ENCODE data around the gene ILF3.

The ILF3 gene

GRCh38 chr19:10735741-10736140 is 81.6 kb downstream of the ILF3 start:
- no peak overlapping the region for H3K4me3 ChIP-seq
- no peak for TF ChIP-seq CTCF (IDR thresholded peaks at IDR 0.05)
- H3K27ac ChIP-seq = no peak overlapping the region
- DNase-seq (ENCODE audit: low spot score) = no peak

DNA sequence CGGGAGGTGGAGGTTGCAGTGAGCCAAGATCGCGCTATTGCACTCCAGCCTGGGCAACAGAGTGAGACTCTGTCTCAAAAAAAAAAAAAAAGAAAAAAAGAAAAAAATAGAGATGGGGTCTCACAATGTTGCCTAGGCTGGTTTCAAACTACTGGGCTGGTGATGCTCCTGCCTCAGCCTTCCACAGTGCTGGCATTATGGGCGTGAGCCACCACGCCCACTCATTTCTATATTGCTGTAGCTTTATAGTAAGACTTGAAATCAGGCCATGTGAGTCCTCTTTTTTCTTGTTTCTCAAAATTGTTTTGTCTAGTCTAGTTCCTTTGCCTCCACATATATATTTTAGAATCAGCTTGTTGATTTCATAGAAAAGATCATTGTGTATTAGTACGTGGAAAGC is 82.0 kb downstream of the ILF3 start:
- H3K4me3 ChIP-seq = no peak overlapping the region
- no peak for TF ChIP-seq CTCF (IDR thresholded peaks at IDR 0.05)
- DNase-seq (ENCODE audit: low spot score) = no peak
- no peak overlapping the region for H3K27ac ChIP-seq

- TF ChIP-seq CTCF (IDR thresholded peaks at IDR 0.05) = no peak
- no peak for DNase-seq (ENCODE audit: low spot score)
- no peak overlapping the region for H3K4me3 ChIP-seq
- no peak overlapping the region for H3K27ac ChIP-seq
Measured at GRCh38 chr19:10736916-10737551, 82.9 kb downstream of the ILF3 start.

DNA sequence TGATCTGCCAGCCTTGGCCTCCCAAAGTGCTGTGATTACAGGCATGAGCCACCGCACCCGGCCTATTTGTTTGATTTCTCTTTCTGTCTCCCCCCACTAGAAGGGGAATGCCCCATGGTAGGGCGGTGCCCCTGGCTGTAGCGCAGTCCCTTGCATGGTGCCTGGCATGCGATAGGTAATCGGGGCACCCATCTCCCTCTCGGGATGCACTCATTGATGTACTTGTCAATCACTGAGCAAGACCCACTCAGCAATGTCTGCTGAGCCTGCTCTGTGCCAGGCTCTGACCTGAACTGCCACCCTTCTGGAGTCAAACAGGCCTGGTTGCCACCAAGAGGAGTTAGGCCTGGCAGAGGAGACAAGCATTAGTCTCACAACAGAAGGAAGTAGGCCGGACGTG is 83.6 kb downstream of the ILF3 start:
- no peak for TF ChIP-seq CTCF (IDR thresholded peaks at IDR 0.05)
- DNase-seq (ENCODE audit: low spot score) = no peak
- H3K27ac ChIP-seq = peak overlapping the region in 1 of 2 donors; percentile 16
- no peak overlapping the region for H3K4me3 ChIP-seq

- no peak for DNase-seq (ENCODE audit: low spot score)
- Histone ChIP-seq H3K4me3 (no peak overlapping the region), H3K27ac (no peak overlapping the region)
- no peak for TF ChIP-seq CTCF (IDR thresholded peaks at IDR 0.05)
Measured at GRCh38 chr19:10740798-10741197, 86.7 kb downstream of the ILF3 start.
